ENCODE data around the gene BEST4.
"Not testable (repeated sequence)": the region's sequence is repeated elsewhere in the genome, so short reads cannot be mapped to it uniquely, and the experiment has no call there.

DNA sequence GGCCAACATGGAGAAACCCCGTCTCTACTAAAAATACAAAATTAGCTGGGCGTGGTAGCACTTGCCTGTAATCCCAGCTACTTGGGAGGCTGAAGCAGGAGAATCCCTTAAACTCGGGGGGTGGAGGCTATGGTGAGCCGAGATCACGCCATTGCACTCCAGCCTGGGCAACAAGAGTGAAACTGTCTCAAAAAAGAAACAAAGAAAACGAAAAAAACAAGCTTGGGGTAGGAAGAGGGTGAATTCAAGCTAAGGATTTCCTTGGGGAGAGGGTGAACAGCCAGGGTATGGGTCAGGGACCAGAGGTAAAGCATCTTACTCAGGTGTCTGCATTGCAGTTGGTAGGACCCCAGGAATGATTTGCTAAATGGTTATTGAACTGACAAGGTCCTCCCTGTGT lies 21.5 kb downstream of the BEST4 start:
- TF ChIP-seq, protein P1, sequence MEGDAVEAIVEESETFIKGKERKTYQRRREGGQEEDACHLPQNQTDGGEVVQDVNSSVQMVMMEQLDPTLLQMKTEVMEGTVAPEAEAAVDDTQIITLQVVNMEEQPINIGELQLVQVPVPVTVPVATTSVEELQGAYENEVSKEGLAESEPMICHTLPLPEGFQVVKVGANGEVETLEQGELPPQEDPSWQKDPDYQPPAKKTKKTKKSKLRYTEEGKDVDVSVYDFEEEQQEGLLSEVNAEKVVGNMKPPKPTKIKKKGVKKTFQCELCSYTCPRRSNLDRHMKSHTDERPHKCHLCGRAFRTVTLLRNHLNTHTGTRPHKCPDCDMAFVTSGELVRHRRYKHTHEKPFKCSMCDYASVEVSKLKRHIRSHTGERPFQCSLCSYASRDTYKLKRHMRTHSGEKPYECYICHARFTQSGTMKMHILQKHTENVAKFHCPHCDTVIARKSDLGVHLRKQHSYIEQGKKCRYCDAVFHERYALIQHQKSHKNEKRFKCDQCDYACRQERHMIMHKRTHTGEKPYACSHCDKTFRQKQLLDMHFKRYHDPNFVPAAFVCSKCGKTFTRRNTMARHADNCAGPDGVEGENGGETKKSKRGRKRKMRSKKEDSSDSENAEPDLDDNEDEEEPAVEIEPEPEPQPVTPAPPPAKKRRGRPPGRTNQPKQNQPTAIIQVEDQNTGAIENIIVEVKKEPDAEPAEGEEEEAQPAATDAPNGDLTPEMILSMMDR (IDR thresholded peaks at IDR 0.05; ENCODE audit: poor library complexity, severe bottlenecking) = not testable (repeated sequence)
- TF ChIP-seq POLR2AphosphoS5 (IDR thresholded peaks at IDR 0.05); EZH2 (IDR thresholded peaks at IDR 0.05; ENCODE audit: borderline replicate concordance, insufficient read depth, low read length, poor library complexity, severe bottlenecking); TAF1 (IDR thresholded peaks at IDR 0.05; ENCODE audit: low read depth); MXI1 (conservative IDR thresholded peaks at IDR 0.05; ENCODE audit: poor library complexity, severe bottlenecking); RAD21 (conservative IDR thresholded peaks at IDR 0.05); EP300 (conservative IDR thresholded peaks at IDR 0.05; ENCODE audit: poor library complexity, severe bottlenecking): not testable (repeated sequence)
- TF ChIP-seq, protein P2, sequence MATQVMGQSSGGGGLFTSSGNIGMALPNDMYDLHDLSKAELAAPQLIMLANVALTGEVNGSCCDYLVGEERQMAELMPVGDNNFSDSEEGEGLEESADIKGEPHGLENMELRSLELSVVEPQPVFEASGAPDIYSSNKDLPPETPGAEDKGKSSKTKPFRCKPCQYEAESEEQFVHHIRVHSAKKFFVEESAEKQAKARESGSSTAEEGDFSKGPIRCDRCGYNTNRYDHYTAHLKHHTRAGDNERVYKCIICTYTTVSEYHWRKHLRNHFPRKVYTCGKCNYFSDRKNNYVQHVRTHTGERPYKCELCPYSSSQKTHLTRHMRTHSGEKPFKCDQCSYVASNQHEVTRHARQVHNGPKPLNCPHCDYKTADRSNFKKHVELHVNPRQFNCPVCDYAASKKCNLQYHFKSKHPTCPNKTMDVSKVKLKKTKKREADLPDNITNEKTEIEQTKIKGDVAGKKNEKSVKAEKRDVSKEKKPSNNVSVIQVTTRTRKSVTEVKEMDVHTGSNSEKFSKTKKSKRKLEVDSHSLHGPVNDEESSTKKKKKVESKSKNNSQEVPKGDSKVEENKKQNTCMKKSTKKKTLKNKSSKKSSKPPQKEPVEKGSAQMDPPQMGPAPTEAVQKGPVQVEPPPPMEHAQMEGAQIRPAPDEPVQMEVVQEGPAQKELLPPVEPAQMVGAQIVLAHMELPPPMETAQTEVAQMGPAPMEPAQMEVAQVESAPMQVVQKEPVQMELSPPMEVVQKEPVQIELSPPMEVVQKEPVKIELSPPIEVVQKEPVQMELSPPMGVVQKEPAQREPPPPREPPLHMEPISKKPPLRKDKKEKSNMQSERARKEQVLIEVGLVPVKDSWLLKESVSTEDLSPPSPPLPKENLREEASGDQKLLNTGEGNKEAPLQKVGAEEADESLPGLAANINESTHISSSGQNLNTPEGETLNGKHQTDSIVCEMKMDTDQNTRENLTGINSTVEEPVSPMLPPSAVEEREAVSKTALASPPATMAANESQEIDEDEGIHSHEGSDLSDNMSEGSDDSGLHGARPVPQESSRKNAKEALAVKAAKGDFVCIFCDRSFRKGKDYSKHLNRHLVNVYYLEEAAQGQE (IDR thresholded peaks at IDR 0.05; ENCODE audit: borderline replicate concordance) = not testable (repeated sequence)

All from neural cell (in vitro differentiated cells).